ENCODE measurements around the gene FH. TPM values are rescaled to one million over a fixed set of nuclear protein-coding genes. Genes with fewer than 3 reads are reported as not detected.

The FH gene
- total RNA-seq: 77.6 and 80.5 TPM in 2 replicates

GRCh38 chr1:241519308-241520079 is at the start of gene FH:
Gene FH (minus strand): TSS chr1:241519755. CDS start chr1:241519722, 33 bp downstream.

GRCh38 chr1:241532162-241532531 is 12.6 kb upstream of the FH start, which contains the start of gene KMO:
Gene KMO (plus strand): TSS chr1:241532378. CDS start chr1:241532445, 67 bp downstream.

Other genes with a start within 250 kb of the FH start
- not detected in 2 replicates for gene RGS7, start 162.6 kb downstream of the FH start, total RNA-seq
- gene KMO, start 12.6 kb upstream of the FH start, total RNA-seq: not detected in 2 replicates
- 2.2 and 6.1 TPM in 2 replicates for gene CHML, start 120.6 kb upstream of the FH start, total RNA-seq
- 17.4 and 41.5 TPM in 2 replicates for gene OPN3, start 120.6 kb upstream of the FH start, total RNA-seq
- not detected in 2 replicates for gene WDR64, start 132.5 kb upstream of the FH start, total RNA-seq